SU-DHL-6 (cell line): ENCODE data around the gene FBXL16.

ENCODE experiments used
- H2AFZ ChIP-seq: fragments of 200-600 bp; sonication (generic); 2 replicates; pipeline ENCODE4 v1.6.1; 2014; ENCODE audit warnings: low read depth, mild to moderate bottlenecking, moderate library complexity, mixed read lengths, antibody characterized with exemption, low read length; ENCODE audit not compliant: severe bottlenecking
- H3F3A ChIP-seq: fragments of 200-600 bp; shearing (Covaris generic); 2 replicates; pipeline ENCODE4 v1.6.0; 2016; ENCODE audit warnings: antibody characterized with exemption, mild to moderate bottlenecking; ENCODE audit not compliant: insufficient read depth
- H3K27ac ChIP-seq: fragments of 200-600 bp; sonication (generic); 2 replicates; pipeline ENCODE4 v1.5.1; 2016; ENCODE audit warnings: low read depth, mild to moderate bottlenecking, low read length, moderate library complexity, mixed read lengths
- H3K27me3 ChIP-seq: fragments of 200-600 bp; sonication (generic), shearing (Covaris generic); 2 replicates; pipeline ENCODE4 v1.6.0; 2014; ENCODE audit warnings: mild to moderate bottlenecking, low read length
- H3K36me3 ChIP-seq: fragments of 200-600 bp; sonication (generic); 2 replicates; pipeline ENCODE4 v1.6.1; 2014; ENCODE audit warnings: mild to moderate bottlenecking, low read length, mixed read lengths
- H3K4me2 ChIP-seq: fragments of 300-600, 200-600 bp; shearing (Covaris generic), sonication (generic); 2 replicates; pipeline ENCODE4 v1.6.0; 2014; ENCODE audit warnings: low read length, low read depth, mild to moderate bottlenecking; ENCODE audit not compliant: poor library complexity, severe bottlenecking
- H3K4me3 ChIP-seq: fragments of 200-600 bp; sonication (generic); 2 replicates; pipeline ENCODE4 v1.5.1; 2014; ENCODE audit warnings: antibody characterized with exemption, low read length, mild to moderate bottlenecking, mixed read lengths; ENCODE audit not compliant: insufficient read depth, poor library complexity, severe bottlenecking
- H3K79me2 ChIP-seq: fragments of 200-600 bp; sonication (generic); 2 replicates; pipeline ENCODE4 v1.6.1; 2014; ENCODE audit warnings: mild to moderate bottlenecking, low read length, moderate library complexity; ENCODE audit not compliant: insufficient read depth
- H3K9ac ChIP-seq: fragments of 200-600 bp; sonication (generic); 2 replicates; pipeline ENCODE4 v1.7.0; 2014; ENCODE audit warnings: mild to moderate bottlenecking, low read length
- H3K9me2 ChIP-seq: fragments of 200-600 bp; sonication (generic); replicated peaks from 2 replicates; pipeline ENCODE4 v1.6.1; 2014; ENCODE audit warnings: low read length; ENCODE audit not compliant: insufficient read depth
- H3K9me3 ChIP-seq: fragments of 200-600 bp; sonication (generic); 2 replicates; pipeline ENCODE4 v1.6.1; 2014; ENCODE audit warnings: low read length, mixed read lengths; ENCODE audit not compliant: insufficient read depth
- H4K20me1 ChIP-seq: fragments of 200-600 bp; sonication (generic); 2 replicates; pipeline ENCODE4 v1.6.1; 2014; ENCODE audit warnings: low read depth, mild to moderate bottlenecking, antibody characterized with exemption, low read length, moderate library complexity, mixed read lengths
- CTCF ChIP-seq: fragments of 200-600 bp; sonication (generic); IDR thresholded peaks from one replicate; pipeline ENCODE4 v1.5.1; 2017; ENCODE audit warnings: antibody characterized with exemption, mild to moderate bottlenecking, low read length, moderate library complexity; ENCODE audit not compliant: insufficient read depth, poor library complexity, severe bottlenecking
- EZH2phosphoT487 ChIP-seq: fragments of 200-600 bp; sonication (generic), shearing (Covaris generic); conservative IDR thresholded peaks from 2 replicates; pipeline ENCODE4 v1.6.1; 2018; ENCODE audit warnings: mild to moderate bottlenecking, antibody characterized with exemption, low read length, moderate library complexity, mixed read lengths

FBXL16 gene

GRCh38 chr16:686459-687260 lies 18.9 kb downstream of the FBXL16 start:
- Histone ChIP-seq H3K4me2 (no peak overlapping the region), H3K27ac (no peak overlapping the region)

GRCh38 chr16:685967-686366 lies 19.6 kb downstream of the FBXL16 start:
- Histone ChIP-seq H3K27ac (no peak overlapping the region), H3K9me3 (no peaks in the 10 kb centered on the region)

More at GRCh38 chr16:686459-687260, 18.9 kb downstream of the FBXL16 start:
- H3K9me3 ChIP-seq: no peaks in the 10 kb centered on the region
- no peak overlapping the region for H3K9ac ChIP-seq
- no peaks in the 10 kb centered on the region for H3F3A ChIP-seq
- no peaks in the 10 kb centered on the region for H3K36me3 ChIP-seq
- TF ChIP-seq EZH2phosphoT487 (no peak), CTCF (no peak)
- no peak overlapping the region for H2AFZ ChIP-seq
- no peaks in the 10 kb centered on the region for H4K20me1 ChIP-seq
- H3K27me3 ChIP-seq: no peaks in the 10 kb centered on the region
- peaks cover 14% of the 10 kb centered on the region; the same call in 1 of the 2 replicates for H3K79me2 ChIP-seq
- H3K9me2 ChIP-seq: no peaks in the 10 kb centered on the region
- H3K4me3 ChIP-seq: no peak overlapping the region

GRCh38 chr16:684961-685696 lies 20.5 kb downstream of the FBXL16 start:
- H3F3A ChIP-seq: no peaks in the 10 kb centered on the region; the same call in 1 of the 2 replicates
- no peak overlapping the region for H3K4me2 ChIP-seq
- H3K9me2 ChIP-seq: no peaks in the 10 kb centered on the region
- H3K36me3 ChIP-seq: no peaks in the 10 kb centered on the region
- no peak overlapping the region for H3K9ac ChIP-seq
- H3K4me3 ChIP-seq: no peak overlapping the region
- no peaks in the 10 kb centered on the region for H4K20me1 ChIP-seq
- H3K27me3 ChIP-seq: no peaks in the 10 kb centered on the region
- TF ChIP-seq CTCF (no peak), EZH2phosphoT487 (no peak)
- no peaks in the 10 kb centered on the region for H3K9me3 ChIP-seq
- H3K79me2 ChIP-seq: peaks cover 23% of the 10 kb centered on the region; the same call in 1 of the 2 replicates
- H2AFZ ChIP-seq: no peak overlapping the region
- H3K27ac ChIP-seq: no peak overlapping the region

More at GRCh38 chr16:685967-686366, 19.6 kb downstream of the FBXL16 start:
- peaks cover 21% of the 10 kb centered on the region; the same call in 1 of the 2 replicates for H3K79me2 ChIP-seq
- TF ChIP-seq EZH2phosphoT487: no peak
- peak; percentile 19 for TF ChIP-seq CTCF
- H3K36me3 ChIP-seq: no peaks in the 10 kb centered on the region
- H3K4me3 ChIP-seq: no peak overlapping the region
- no peaks in the 10 kb centered on the region for H3F3A ChIP-seq
- no peaks in the 10 kb centered on the region for H4K20me1 ChIP-seq
- no peak overlapping the region for H2AFZ ChIP-seq
- no peaks in the 10 kb centered on the region for H3K27me3 ChIP-seq
- H3K9me2 ChIP-seq: no peaks in the 10 kb centered on the region
- no peak overlapping the region for H3K9ac ChIP-seq
- H3K4me2 ChIP-seq: no peak overlapping the region
